ENCODE measurements around the gene ACBD4.
A peak's percentile ranks its signal among the peaks of the same experiment; 100 is the strongest.

Gene ACBD4

GRCh38 chr17:45147581-45148182 is 12.2 kb downstream of the ACBD4 start:
- TF ChIP-seq CTCF (IDR thresholded peaks at IDR 0.05; ENCODE audit: low read length, missing control alignments), result no peak
- H3K4me3 ChIP-seq (replicated peaks; ENCODE audit: low read depth, low read length), result peak overlapping the region; percentile 73
- DNase-seq (ENCODE audit: low read depth), result peak; percentile 97

- TF ChIP-seq CTCF (IDR thresholded peaks at IDR 0.05; ENCODE audit: low read length, missing control alignments), result no peak
- DNase-seq (ENCODE audit: low read depth), result peak; percentile 100
- peak within 1 kb of the TSS; percentile 99 for H3K4me3 ChIP-seq (replicated peaks; ENCODE audit: low read depth, low read length)
Measured at GRCh38 chr17:45148183-45149036, 12.9 kb downstream of the ACBD4 start, which contains the start of gene HEXIM1. Gene HEXIM1, plus strand, starts transcription at chr17:45148475. Its CDS starts 716 bp downstream, at chr17:45149191.

GRCh38 chr17:45149037-45149668 is 13.7 kb downstream of the ACBD4 start:
- peak; percentile 81 for DNase-seq (ENCODE audit: low read depth)
- TF ChIP-seq CTCF (IDR thresholded peaks at IDR 0.05; ENCODE audit: low read length, missing control alignments), result peak; percentile 79
- peak overlapping the region; percentile 99 for H3K4me3 ChIP-seq (replicated peaks; ENCODE audit: low read depth, low read length)

- DNase-seq (ENCODE audit: low read depth), result peak; percentile 61
- no peak for TF ChIP-seq CTCF (IDR thresholded peaks at IDR 0.05; ENCODE audit: low read length, missing control alignments)
- peak overlapping the region; percentile 99 for H3K4me3 ChIP-seq (replicated peaks; ENCODE audit: low read depth, low read length)
Measured at GRCh38 chr17:45149669-45150664, 14.5 kb downstream of the ACBD4 start.

- H3K4me3 ChIP-seq (replicated peaks; ENCODE audit: low read depth, low read length), result peak overlapping the region; percentile 99
- DNase-seq (ENCODE audit: low read depth), result no peak
- TF ChIP-seq CTCF (IDR thresholded peaks at IDR 0.05; ENCODE audit: low read length, missing control alignments), result no peak
Measured at GRCh38 chr17:45150911-45151809, 15.7 kb downstream of the ACBD4 start.

Data from fibroblast of pulmonary artery (primary cell).